Measurements from ENCODE around the gene OR8B8. TPM values are rescaled to one million over a fixed set of nuclear protein-coding genes. Genes with fewer than 3 reads are reported as not detected.

OR8B8 gene, protein sequence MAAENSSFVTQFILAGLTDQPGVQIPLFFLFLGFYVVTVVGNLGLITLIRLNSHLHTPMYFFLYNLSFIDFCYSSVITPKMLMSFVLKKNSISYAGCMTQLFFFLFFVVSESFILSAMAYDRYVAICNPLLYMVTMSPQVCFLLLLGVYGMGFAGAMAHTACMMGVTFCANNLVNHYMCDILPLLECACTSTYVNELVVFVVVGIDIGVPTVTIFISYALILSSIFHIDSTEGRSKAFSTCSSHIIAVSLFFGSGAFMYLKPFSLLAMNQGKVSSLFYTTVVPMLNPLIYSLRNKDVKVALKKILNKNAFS
- total RNA-seq (not detected), polyA plus RNA-seq (not detected)
- long read RNA-seq, donor 1 = 0 reads
- long read RNA-seq, donor 2 = 0 reads

- ATAC-seq (ENCODE audit: low FRiP score) (no peak), DNase-seq (no peak)
- Histone ChIP-seq H3K36me3 (ENCODE audit: control insufficient read depth in 1 of 2, insufficient read depth in 2 of 2, low read length in 1 of 2) (no peaks in the 10 kb centered on the region), H3K4me3 (ENCODE audit: low read length in 2 of 2) (no peak within 1 kb of the TSS), H3K9me3 (ENCODE audit: control insufficient read depth, low read length) (no peaks in the 10 kb centered on the region), H3K27me3 (ENCODE audit: control insufficient read depth in 1 of 2, insufficient read depth in 2 of 2, low read length in 1 of 2) (no peaks in the 10 kb centered on the region), H3K27ac (ENCODE audit: low read depth in 1 of 2, low read length in 2 of 2) (no peak within 1 kb of the TSS), H3K4me1 (ENCODE audit: control insufficient read depth in 1 of 2, insufficient read depth in 2 of 2, low read length in 2 of 2) (no peaks in the 10 kb centered on the region)
- 87 to 95% methylated on average over 1 of the region's 1 CpG for WGBS, 2 donors
- intact Hi-C loops (cut with DNase I) = no loop called here
Measured at GRCh38 chr11:124445646-124446150, at the start of gene OR8B8. TSS of gene OR8B8 (minus strand) at chr11:124445696. CDS start at chr11:124441085, 4,611 bp downstream.

DNA sequence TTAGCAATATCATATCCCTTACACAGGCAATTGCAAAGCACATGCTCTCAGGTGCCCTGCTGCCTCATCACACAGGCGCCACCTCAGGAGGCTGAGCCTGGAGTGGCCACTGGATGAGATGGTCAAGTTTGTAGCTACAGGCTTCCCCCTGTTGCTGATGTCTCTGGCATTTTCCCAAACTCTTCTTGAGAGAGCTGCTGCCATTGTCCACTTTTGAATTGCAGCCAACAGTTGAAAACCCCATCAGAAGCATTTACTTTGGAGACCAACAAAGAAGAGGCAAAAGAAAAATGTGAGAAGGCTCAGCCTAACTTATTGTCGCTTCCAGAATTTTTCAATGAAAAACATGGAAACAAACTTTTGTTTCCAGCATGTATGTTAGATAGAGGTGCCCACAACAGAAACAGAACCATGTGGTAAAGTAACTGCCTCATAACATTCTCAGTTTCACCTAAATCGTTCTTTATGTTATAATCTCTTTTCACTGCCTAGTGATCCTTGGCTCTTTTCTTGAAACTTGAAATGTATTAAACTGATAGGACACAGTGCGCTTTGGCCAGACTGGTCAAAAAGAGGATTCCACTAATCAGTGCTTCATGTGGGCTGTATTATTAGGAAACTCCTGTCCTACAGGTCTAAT lies 47.6 kb upstream of the OR8B8 start:
- H3K27me3 ChIP-seq (ENCODE audit: control insufficient read depth in 1 of 2, insufficient read depth in 2 of 2, low read length in 1 of 2) = no peaks in the 10 kb centered on the region
- H3K4me1 ChIP-seq (ENCODE audit: control insufficient read depth in 1 of 2, insufficient read depth in 2 of 2, low read length in 2 of 2) = no peaks in the 10 kb centered on the region
- H3K9me3 ChIP-seq (ENCODE audit: control insufficient read depth, low read length) = no peaks in the 10 kb centered on the region
- no peak overlapping the region for H3K27ac ChIP-seq (ENCODE audit: low read depth in 1 of 2, low read length in 2 of 2)
- DNase-seq (no peak), ATAC-seq (ENCODE audit: low FRiP score) (no peak)
- WGBS, 2 donors = 85 to 88% methylated on average over 4 of the region's 4 CpGs
- intact Hi-C loops (cut with DNase I) = no loop called here
- H3K4me3 ChIP-seq (ENCODE audit: low read length in 2 of 2) = no peak overlapping the region
- no peaks in the 10 kb centered on the region for H3K36me3 ChIP-seq (ENCODE audit: control insufficient read depth in 1 of 2, insufficient read depth in 2 of 2, low read length in 1 of 2)

GRCh38 chr11:124483422-124483821 lies 37.9 kb upstream of the OR8B8 start:
- intact Hi-C loops (cut with DNase I) = no loop called here
- no peak for DNase-seq
- Histone ChIP-seq H3K36me3 (ENCODE audit: control insufficient read depth in 1 of 2, insufficient read depth in 2 of 2, low read length in 1 of 2) (no peaks in the 10 kb centered on the region), H3K4me3 (ENCODE audit: low read length in 2 of 2) (no peak overlapping the region), H3K27ac (ENCODE audit: low read depth in 1 of 2, low read length in 2 of 2) (no peak overlapping the region), H3K9me3 (ENCODE audit: control insufficient read depth, low read length) (no peaks in the 10 kb centered on the region), H3K4me1 (ENCODE audit: control insufficient read depth in 1 of 2, insufficient read depth in 2 of 2, low read length in 2 of 2) (no peaks in the 10 kb centered on the region), H3K27me3 (ENCODE audit: control insufficient read depth in 1 of 2, insufficient read depth in 2 of 2, low read length in 1 of 2) (no peaks in the 10 kb centered on the region)
- no peak for ATAC-seq (ENCODE audit: low FRiP score)
- WGBS, 2 donors = 57 to 71% methylated on average over 4 of the region's 4 CpGs

- Histone ChIP-seq H3K4me3 (ENCODE audit: low read length in 2 of 2) (no peak overlapping the region), H3K27ac (ENCODE audit: low read depth in 1 of 2, low read length in 2 of 2) (no peak overlapping the region), H3K4me1 (ENCODE audit: control insufficient read depth in 1 of 2, insufficient read depth in 2 of 2, low read length in 2 of 2) (no peaks in the 10 kb centered on the region), H3K36me3 (ENCODE audit: control insufficient read depth in 1 of 2, insufficient read depth in 2 of 2, low read length in 1 of 2) (no peaks in the 10 kb centered on the region), H3K27me3 (ENCODE audit: control insufficient read depth in 1 of 2, insufficient read depth in 2 of 2, low read length in 1 of 2) (no peaks in the 10 kb centered on the region), H3K9me3 (ENCODE audit: control insufficient read depth, low read length) (no peaks in the 10 kb centered on the region)
- WGBS, 2 donors = 68 to 72% methylated on average over 9 of the region's 9 CpGs
- ATAC-seq (ENCODE audit: low FRiP score) = no peak
- intact Hi-C loops (cut with DNase I) = no loop called here
- no peak for DNase-seq
Measured at GRCh38 chr11:124482362-124483147, 37.1 kb upstream of the OR8B8 start.

- no peak overlapping the region for H3K4me3 ChIP-seq (ENCODE audit: low read length in 2 of 2)
- intact Hi-C loops (cut with DNase I) = no loop called here
- no peaks in the 10 kb centered on the region for H3K27me3 ChIP-seq (ENCODE audit: control insufficient read depth in 1 of 2, insufficient read depth in 2 of 2, low read length in 1 of 2)
- H3K9me3 ChIP-seq (ENCODE audit: control insufficient read depth, low read length) = no peaks in the 10 kb centered on the region
- no peak overlapping the region for H3K27ac ChIP-seq (ENCODE audit: low read depth in 1 of 2, low read length in 2 of 2)
- WGBS, 2 donors = 62 to 70% methylated on average over 20 of the region's 20 CpGs
- ATAC-seq (ENCODE audit: low FRiP score) = peak; percentile 67
- H3K36me3 ChIP-seq (ENCODE audit: control insufficient read depth in 1 of 2, insufficient read depth in 2 of 2, low read length in 1 of 2) = no peaks in the 10 kb centered on the region
- no peaks in the 10 kb centered on the region for H3K4me1 ChIP-seq (ENCODE audit: control insufficient read depth in 1 of 2, insufficient read depth in 2 of 2, low read length in 2 of 2)
- peak in 1 of 2 donors; percentile 40 for DNase-seq
Measured at GRCh38 chr11:124481365-124482323, 36.1 kb upstream of the OR8B8 start.

- Histone ChIP-seq H3K4me3 (ENCODE audit: low read length in 2 of 2) (no peak overlapping the region), H3K27me3 (ENCODE audit: control insufficient read depth in 1 of 2, insufficient read depth in 2 of 2, low read length in 1 of 2) (no peaks in the 10 kb centered on the region), H3K36me3 (ENCODE audit: control insufficient read depth in 1 of 2, insufficient read depth in 2 of 2, low read length in 1 of 2) (no peaks in the 10 kb centered on the region), H3K27ac (ENCODE audit: low read depth in 1 of 2, low read length in 2 of 2) (no peak overlapping the region), H3K4me1 (ENCODE audit: control insufficient read depth in 1 of 2, insufficient read depth in 2 of 2, low read length in 2 of 2) (no peaks in the 10 kb centered on the region), H3K9me3 (ENCODE audit: control insufficient read depth, low read length) (no peaks in the 10 kb centered on the region)
- no peak for ATAC-seq (ENCODE audit: low FRiP score)
- WGBS, 2 donors = 74 to 83% methylated on average over 3 of the region's 3 CpGs
- DNase-seq = no peak
- intact Hi-C loops (cut with DNase I) = no loop called here
Measured at GRCh38 chr11:124479561-124479960, 34.1 kb upstream of the OR8B8 start.

DNA sequence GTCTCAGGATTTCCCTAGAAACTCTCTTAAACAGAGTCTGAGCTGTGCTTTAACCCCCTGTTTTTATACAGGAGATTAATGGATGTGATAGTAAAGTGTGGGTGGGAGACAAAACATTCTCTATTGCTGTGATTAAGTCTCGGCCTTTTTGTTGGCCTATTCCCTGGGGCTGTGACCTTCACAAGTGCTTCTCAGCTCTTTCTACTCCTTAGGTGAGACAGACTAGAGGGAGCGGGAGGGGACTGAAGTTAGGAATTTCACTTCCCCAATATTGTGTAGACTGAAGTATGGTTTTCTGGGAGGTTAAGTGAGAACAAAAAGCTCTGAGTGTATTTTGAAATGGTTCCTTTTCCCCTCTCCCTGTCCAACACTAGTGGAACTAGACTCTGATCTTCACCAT lies 29.8 kb upstream of the OR8B8 start:
- intact Hi-C loops (cut with DNase I) = no loop called here
- no peak overlapping the region for H3K27ac ChIP-seq (ENCODE audit: low read depth in 1 of 2, low read length in 2 of 2)
- DNase-seq = no peak
- no peak for ATAC-seq (ENCODE audit: low FRiP score)
- 54 to 65% methylated on average over 2 of the region's 2 CpGs for WGBS, 2 donors
- H3K27me3 ChIP-seq (ENCODE audit: control insufficient read depth in 1 of 2, insufficient read depth in 2 of 2, low read length in 1 of 2) = no peaks in the 10 kb centered on the region
- H3K4me3 ChIP-seq (ENCODE audit: low read length in 2 of 2) = no peak overlapping the region
- no peaks in the 10 kb centered on the region for H3K9me3 ChIP-seq (ENCODE audit: control insufficient read depth, low read length)
- H3K4me1 ChIP-seq (ENCODE audit: control insufficient read depth in 1 of 2, insufficient read depth in 2 of 2, low read length in 2 of 2) = no peaks in the 10 kb centered on the region
- no peaks in the 10 kb centered on the region for H3K36me3 ChIP-seq (ENCODE audit: control insufficient read depth in 1 of 2, insufficient read depth in 2 of 2, low read length in 1 of 2)

DNA sequence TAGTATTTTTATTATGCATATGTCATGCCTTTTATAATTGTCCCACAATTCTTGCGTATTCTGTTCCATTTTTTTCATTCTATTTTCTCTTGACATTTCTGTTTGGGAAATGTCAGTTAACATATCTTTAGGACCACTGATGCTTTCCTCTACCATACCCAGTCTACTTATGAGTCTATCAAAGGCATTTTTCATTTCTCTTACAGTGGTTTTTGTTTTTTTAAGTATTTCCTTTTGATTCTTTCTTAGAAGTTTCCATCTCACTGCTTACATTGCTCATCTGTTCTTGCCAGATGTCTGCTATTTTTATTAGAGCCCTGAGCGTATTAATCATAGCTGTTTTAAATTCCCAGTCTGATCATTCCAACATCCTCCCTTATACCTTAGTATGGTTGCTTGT lies 29.3 kb upstream of the OR8B8 start:
- no peak overlapping the region for H3K4me3 ChIP-seq (ENCODE audit: low read length in 2 of 2)
- no peaks in the 10 kb centered on the region for H3K27me3 ChIP-seq (ENCODE audit: control insufficient read depth in 1 of 2, insufficient read depth in 2 of 2, low read length in 1 of 2)
- H3K27ac ChIP-seq (ENCODE audit: low read depth in 1 of 2, low read length in 2 of 2) = no peak overlapping the region
- no peaks in the 10 kb centered on the region for H3K4me1 ChIP-seq (ENCODE audit: control insufficient read depth in 1 of 2, insufficient read depth in 2 of 2, low read length in 2 of 2)
- no peak for ATAC-seq (ENCODE audit: low FRiP score)
- intact Hi-C loops (cut with DNase I) = no loop called here
- no peaks in the 10 kb centered on the region for H3K9me3 ChIP-seq (ENCODE audit: control insufficient read depth, low read length)
- WGBS, 2 donors = 66 to 79% methylated on average over 2 of the region's 2 CpGs
- no peaks in the 10 kb centered on the region for H3K36me3 ChIP-seq (ENCODE audit: control insufficient read depth in 1 of 2, insufficient read depth in 2 of 2, low read length in 1 of 2)
- DNase-seq = no peak
